ENCODE measurements around the gene SPRR1A.
"Not testable (repeated sequence)": the region's sequence is repeated elsewhere in the genome, so short reads cannot be mapped to it uniquely, and the experiment has no call there.

Gene SPRR1A

DNA sequence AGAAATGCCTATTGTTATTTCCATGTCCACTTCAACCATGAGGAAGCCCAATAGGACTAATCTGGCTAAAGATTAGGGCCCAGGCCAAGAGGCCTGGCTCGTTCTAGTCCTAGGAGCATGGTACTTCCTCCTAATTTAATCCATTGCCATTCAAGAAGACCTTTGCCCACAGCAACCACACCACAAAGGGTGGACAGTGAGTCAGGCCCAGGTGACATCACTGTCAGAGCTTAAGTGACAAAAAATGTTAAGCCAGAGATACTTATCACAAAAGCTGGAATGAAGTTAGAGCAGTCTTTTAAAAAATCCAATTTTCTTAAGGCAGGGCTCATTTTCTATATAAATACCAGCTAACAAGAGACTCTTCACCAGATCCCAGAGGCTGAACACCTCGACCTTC, 17.5 kb downstream of the SPRR1A start, which contains the start of gene SPRR3:
Gene SPRR3 (plus strand): TSS at position 368 of the 400 bp plus-strand sequence. CDS start 1,272 bp downstream, outside the sequence.
- no peak for DNase-seq
- TF ChIP-seq, protein P1, sequence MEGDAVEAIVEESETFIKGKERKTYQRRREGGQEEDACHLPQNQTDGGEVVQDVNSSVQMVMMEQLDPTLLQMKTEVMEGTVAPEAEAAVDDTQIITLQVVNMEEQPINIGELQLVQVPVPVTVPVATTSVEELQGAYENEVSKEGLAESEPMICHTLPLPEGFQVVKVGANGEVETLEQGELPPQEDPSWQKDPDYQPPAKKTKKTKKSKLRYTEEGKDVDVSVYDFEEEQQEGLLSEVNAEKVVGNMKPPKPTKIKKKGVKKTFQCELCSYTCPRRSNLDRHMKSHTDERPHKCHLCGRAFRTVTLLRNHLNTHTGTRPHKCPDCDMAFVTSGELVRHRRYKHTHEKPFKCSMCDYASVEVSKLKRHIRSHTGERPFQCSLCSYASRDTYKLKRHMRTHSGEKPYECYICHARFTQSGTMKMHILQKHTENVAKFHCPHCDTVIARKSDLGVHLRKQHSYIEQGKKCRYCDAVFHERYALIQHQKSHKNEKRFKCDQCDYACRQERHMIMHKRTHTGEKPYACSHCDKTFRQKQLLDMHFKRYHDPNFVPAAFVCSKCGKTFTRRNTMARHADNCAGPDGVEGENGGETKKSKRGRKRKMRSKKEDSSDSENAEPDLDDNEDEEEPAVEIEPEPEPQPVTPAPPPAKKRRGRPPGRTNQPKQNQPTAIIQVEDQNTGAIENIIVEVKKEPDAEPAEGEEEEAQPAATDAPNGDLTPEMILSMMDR (IDR thresholded peaks at IDR 0.05; ENCODE audit: low read depth, low read length) = no peak
- no peaks in the 10 kb centered on the region for H3K36me3 ChIP-seq
- no peak within 1 kb of the TSS for H3K4me3 ChIP-seq (ENCODE audit: low read depth, low read length)
- H3K4me1 ChIP-seq = no peaks in the 10 kb centered on the region
- H3K27me3 ChIP-seq = no peaks in the 10 kb centered on the region
- H3K9me3 ChIP-seq = no peaks in the 10 kb centered on the region

DNA sequence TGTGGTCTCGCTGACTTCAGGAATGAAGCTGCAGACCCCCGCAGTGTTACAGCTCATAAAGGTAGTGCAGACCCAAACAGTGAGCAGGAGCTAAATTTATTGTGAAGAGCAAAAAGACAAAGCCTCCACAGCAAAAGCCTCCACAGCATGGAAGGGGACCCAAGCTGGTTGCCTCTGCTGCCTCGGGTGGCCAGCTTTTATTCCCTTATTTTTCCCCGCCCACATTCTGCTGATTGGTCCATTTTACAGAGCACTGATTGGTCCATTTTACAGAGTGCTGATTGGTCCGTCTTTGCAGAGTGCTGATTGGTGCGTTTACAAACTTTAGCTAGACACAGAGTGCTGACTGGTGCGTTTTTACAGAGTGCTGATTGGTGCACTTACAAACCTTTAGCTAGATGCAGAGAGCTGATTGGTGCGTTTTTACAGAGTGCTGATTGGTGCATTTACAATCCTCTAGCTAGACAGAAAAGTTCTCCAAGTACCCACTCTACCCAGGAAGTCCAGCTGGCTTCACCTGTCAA, 27.4 kb downstream of the SPRR1A start:
- not testable (repeated sequence) for H3K4me3 ChIP-seq (ENCODE audit: low read depth, low read length); H3K36me3 ChIP-seq; H3K4me1 ChIP-seq; H3K9me3 ChIP-seq; H3K27me3 ChIP-seq; DNase-seq

DNA sequence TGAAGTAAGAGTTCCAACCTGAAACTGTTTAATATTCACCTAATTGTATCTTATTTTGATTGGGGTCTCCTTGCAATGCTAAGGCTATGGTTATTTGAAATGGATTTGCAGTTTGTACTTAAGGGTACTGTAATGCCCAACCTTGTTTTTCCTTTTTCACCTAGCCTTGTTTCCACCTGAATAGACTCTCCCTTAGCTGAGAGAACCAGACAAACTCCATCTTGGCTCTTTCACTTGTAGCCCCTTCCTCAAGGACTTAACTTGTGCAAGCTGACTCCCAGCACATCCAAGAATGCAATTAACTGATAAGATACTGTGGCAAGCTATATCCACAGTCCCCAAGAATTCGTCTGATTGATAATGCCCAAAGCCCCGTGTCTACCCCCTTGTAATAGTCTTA, 37.9 kb downstream of the SPRR1A start:
- H3K4me3 ChIP-seq (ENCODE audit: low read depth, low read length); H3K4me1 ChIP-seq; H3K9me3 ChIP-seq; H3K36me3 ChIP-seq; H3K27me3 ChIP-seq; DNase-seq: not testable (repeated sequence)

DNA sequence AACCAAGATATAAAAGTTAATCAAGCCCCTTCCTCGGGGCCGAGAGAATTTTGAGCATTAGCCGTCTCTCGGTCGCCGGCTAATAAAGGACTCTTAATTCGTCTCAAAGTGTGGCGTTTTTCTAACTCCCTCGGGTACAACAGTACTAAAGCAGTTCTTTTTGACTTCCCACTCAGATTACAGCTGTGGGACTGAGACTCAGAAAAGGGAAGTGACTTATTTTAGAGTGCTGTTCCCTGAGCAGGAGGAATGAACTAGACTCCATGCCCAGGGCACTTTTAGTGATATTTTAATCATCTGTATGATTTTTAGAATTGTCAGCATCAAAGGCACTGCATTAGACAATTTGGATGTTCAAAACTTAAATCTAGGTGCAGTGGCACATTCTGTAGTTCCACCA, 38.5 kb downstream of the SPRR1A start:
- H3K27me3 ChIP-seq; H3K9me3 ChIP-seq; DNase-seq; H3K4me3 ChIP-seq (ENCODE audit: low read depth, low read length); H3K36me3 ChIP-seq; H3K4me1 ChIP-seq: not testable (repeated sequence)

DNA sequence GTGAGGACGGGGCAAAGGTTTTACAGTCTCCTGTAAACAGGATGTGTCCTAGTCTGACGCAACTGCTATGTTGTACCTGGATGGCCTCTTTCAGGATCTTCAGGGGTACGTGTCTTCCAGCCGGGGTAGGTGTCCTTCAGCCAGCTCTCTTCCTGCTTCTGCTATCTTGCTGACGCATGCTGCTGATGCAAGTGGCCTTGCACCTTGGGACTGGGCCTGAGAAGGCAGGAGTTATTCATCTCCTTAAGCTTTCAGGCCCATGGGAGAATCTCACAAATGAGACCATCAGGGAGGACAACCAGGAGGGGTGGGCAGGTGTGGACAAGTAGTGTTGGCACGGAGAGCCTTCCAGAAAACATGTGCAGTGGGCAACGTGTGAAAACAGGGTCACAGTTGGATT, 39.2 kb downstream of the SPRR1A start:
- Histone ChIP-seq H3K4me1 (no peaks in the 10 kb centered on the region), H3K27me3 (no peaks in the 10 kb centered on the region), H3K36me3 (no peaks in the 10 kb centered on the region), H3K4me3 (ENCODE audit: low read depth, low read length) (no peak overlapping the region), H3K9me3 (no peaks in the 10 kb centered on the region; the same call in 1 of the 2 replicates)
- TF ChIP-seq, protein P1 (IDR thresholded peaks at IDR 0.05; ENCODE audit: low read depth, low read length) = no peak
- DNase-seq = no peak

DNA sequence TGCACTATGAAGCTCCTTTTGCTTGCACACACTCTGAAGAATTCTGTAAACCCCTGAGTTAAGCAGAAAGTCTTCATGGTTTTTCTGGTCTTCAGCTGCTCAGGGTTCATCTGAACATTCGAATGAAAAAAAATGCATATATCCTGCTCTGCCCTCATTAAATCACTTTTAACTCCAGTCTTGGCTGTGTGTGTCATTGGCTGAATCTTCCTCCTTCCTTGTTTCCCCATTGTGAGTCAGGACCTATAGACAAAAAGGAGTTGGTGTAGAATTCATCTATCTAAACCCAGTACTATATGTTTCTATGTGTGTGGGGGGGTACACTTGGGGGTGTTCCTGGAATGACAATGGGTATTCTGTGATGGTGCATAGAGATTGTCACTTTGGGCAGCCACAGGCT, 40.5 kb downstream of the SPRR1A start:
- Histone ChIP-seq H3K27me3 (no peaks in the 10 kb centered on the region), H3K9me3 (no peaks in the 10 kb centered on the region), H3K4me1 (no peaks in the 10 kb centered on the region), H3K36me3 (no peaks in the 10 kb centered on the region), H3K4me3 (ENCODE audit: low read depth, low read length) (no peak overlapping the region)
- no peak for DNase-seq
- TF ChIP-seq, protein P1 (IDR thresholded peaks at IDR 0.05; ENCODE audit: low read depth, low read length) = no peak

DNA sequence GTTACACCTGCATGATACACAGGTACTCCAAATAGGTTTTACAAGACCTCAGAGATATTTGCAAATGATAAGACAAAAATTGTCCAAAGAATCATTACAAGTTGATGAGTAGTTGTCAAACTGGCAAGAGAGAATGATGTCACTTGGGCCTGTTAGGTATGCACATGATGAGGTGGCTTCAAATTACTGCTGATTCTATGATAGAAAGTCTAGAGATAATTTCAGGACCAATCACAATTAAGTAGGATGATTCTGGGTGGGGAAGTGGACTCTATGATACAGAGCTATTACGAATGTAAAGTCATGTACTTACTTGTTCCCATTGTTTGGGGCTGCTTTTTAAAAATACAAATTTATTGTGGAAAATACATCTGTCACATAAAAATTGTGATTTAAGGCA, 41.9 kb downstream of the SPRR1A start:
- no peak for DNase-seq
- H3K4me3 ChIP-seq (ENCODE audit: low read depth, low read length) = no peak overlapping the region
- no peaks in the 10 kb centered on the region for H3K9me3 ChIP-seq
- TF ChIP-seq, protein P1 (IDR thresholded peaks at IDR 0.05; ENCODE audit: low read depth, low read length) = no peak
- H3K27me3 ChIP-seq = no peaks in the 10 kb centered on the region
- H3K36me3 ChIP-seq = no peaks in the 10 kb centered on the region
- no peaks in the 10 kb centered on the region for H3K4me1 ChIP-seq

DNA sequence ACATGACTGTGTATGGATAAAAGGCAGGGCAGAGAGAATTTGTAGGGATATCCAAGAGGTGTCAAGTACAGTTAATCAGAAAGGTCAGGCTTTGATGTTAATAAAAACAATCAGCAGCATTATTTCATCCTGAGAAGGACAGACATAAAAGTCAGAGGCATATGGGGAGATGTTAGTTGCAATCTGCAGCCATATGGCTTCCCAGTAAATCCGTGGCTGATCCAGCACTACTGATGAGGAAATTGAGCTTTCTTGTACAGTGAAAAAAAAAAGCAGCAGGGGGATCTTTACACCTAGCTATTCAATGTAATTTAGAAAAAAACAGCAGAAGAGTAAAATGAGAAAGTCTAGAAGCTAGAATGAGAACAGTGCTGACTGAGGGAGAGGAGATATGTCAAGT, 44.9 kb downstream of the SPRR1A start:
- Histone ChIP-seq H3K36me3 (no peaks in the 10 kb centered on the region), H3K4me3 (ENCODE audit: low read depth, low read length) (no peak overlapping the region), H3K4me1 (no peaks in the 10 kb centered on the region), H3K9me3 (no peaks in the 10 kb centered on the region), H3K27me3 (no peaks in the 10 kb centered on the region)
- TF ChIP-seq, protein P1 (IDR thresholded peaks at IDR 0.05; ENCODE audit: low read depth, low read length) = no peak
- DNase-seq = no peak
